HCT116 (cell line): Measurements from ENCODE around the gene GPC5.

Experiments used
- EZH2 ChIP-seq: fragments of 200-600 bp; sonication (generic); IDR thresholded peaks from 2 replicates; pipeline ENCODE4 v1.6.1; 2017; ENCODE audit warnings: antibody characterized with exemption, mixed run types
- RAD21 ChIP-seq: IDR thresholded peaks from 2 replicates; pipeline ENCODE4 v1.6.1; 2012; ENCODE audit warnings: low read depth, mild to moderate bottlenecking

- no peak for TF ChIP-seq EZH2
- TF ChIP-seq RAD21: no peak
These were observed 921.9 kb downstream of the GPC5 start for GRCh38 chr13:92320323-92320722.
